SK-N-SH treated with all-trans-retinoic acid at 6 μM for 48 hours (cell line): ENCODE data around the gene ALG14.
"Not testable (repeated sequence)": the region's sequence is repeated elsewhere in the genome, so short reads cannot be mapped to it uniquely, and the experiment has no call there.

Experiments used
- CSDC2 ChIP-seq: fragments of 250-450 bp; sonication (Bioruptor Pico); IDR thresholded peaks from 2 replicates; pipeline ENCODE4 v1.5.0; 2020; ENCODE audit warnings: mild to moderate bottlenecking, moderate library complexity
- CSRNP3 ChIP-seq: fragments of 250-450 bp; sonication (Bioruptor Pico); IDR thresholded peaks from 2 replicates; pipeline ENCODE4 v1.5.1; 2021; ENCODE audit warnings: mild to moderate bottlenecking, moderate library complexity
- GLIS3 ChIP-seq: fragments of 250-450 bp; sonication (Bioruptor Pico); IDR thresholded peaks from 2 replicates; pipeline ENCODE4 v1.5.0; 2020; ENCODE audit warnings: mild to moderate bottlenecking, moderate library complexity
- ISL1 ChIP-seq: fragments of 250-450 bp; sonication (Bioruptor Pico); IDR thresholded peaks from 2 replicates; pipeline ENCODE4 v2.1.2; 2022; ENCODE audit warnings: mild to moderate bottlenecking, moderate library complexity
- RARB ChIP-seq: fragments of 250-450 bp; sonication (Bioruptor Pico); IDR thresholded peaks from 2 replicates; pipeline ENCODE4 v1.8.0; 2021; ENCODE audit warnings: mild to moderate bottlenecking, moderate library complexity
- SNAI2 ChIP-seq: fragments of 250-450 bp; sonication (Bioruptor Pico); IDR thresholded peaks from 2 replicates; pipeline ENCODE4 v1.5.0; 2020; ENCODE audit warnings: mild to moderate bottlenecking, moderate library complexity
- TCF4 ChIP-seq: fragments of 250-450 bp; sonication (Bioruptor Pico); IDR thresholded peaks from 2 replicates; pipeline ENCODE4 v1.8.0; 2021; ENCODE audit warnings: mild to moderate bottlenecking, moderate library complexity, borderline replicate concordance
- ZFP30 ChIP-seq: fragments of 450-650 bp; formaldehyde crosslinking; IDR thresholded peaks from 2 replicates; pipeline ENCODE4 v1.5.0; 2022; ENCODE audit warnings: mild to moderate bottlenecking, moderate library complexity
- ZNF565 ChIP-seq: fragments of 450-650 bp; formaldehyde crosslinking; conservative IDR thresholded peaks from 2 replicates; pipeline ENCODE4 v1.5.0; 2020; ENCODE audit warnings: low read depth, mild to moderate bottlenecking, moderate library complexity

GRCh38 chr1:94995536-94995935, 77.2 kb downstream of the ALG14 start:
- TF ChIP-seq ISL1; ZFP30 (CRISPR knock-in tag); SNAI2; ZNF565 (CRISPR knock-in tag); RARB (CRISPR knock-in tag); GLIS3 (CRISPR knock-in tag); CSRNP3 (CRISPR knock-in tag); TCF4 (CRISPR knock-in tag); CSDC2: not testable (repeated sequence)
